ENCODE results near the gene PHC3. TPM values are rescaled to one million over a fixed set of nuclear protein-coding genes. Genes with fewer than 3 reads are reported as not detected.
A peak's percentile ranks its signal among the peaks of the same experiment; 100 is the strongest.

The PHC3 gene
- polyA plus RNA-seq, 1 donor (not counting 4 experiments of a cell fraction or from before 2014, with no cell fraction given): 32.2 TPM

- Histone ChIP-seq H3K9ac (ENCODE audit: control insufficient read depth, extremely low read depth, insufficient read depth, low read length) (no peak overlapping the region), H2AFZ (ENCODE audit: control insufficient read depth, low read length) (peak overlapping the region; percentile 43)
- dilution Hi-C loops (cut with MboI; ENCODE audit: extremely low pct_ligation_motif_present, low sequenced_read_pairs): no loop called here
Observed at GRCh38 chr3:170189398-170190256, 8.1 kb upstream of the PHC3 start.

GRCh38 chr3:170180079-170180907 lies 1.2 kb downstream of the PHC3 start:
- Histone ChIP-seq H2AFZ (ENCODE audit: control insufficient read depth, low read length) (peak overlapping the region; percentile 98), H3K9ac (ENCODE audit: control insufficient read depth, extremely low read depth, insufficient read depth, low read length) (peak overlapping the region; percentile 97), H3K4me3 (ENCODE audit: control insufficient read depth in 2 of 3, extremely low read depth in 1 of 3, insufficient read depth in 2 of 3, low read depth in 1 of 3, low read length in 3 of 3) (peak overlapping the region; percentile 80 to 99 (median 81)), H3K79me2 (ENCODE audit: control insufficient read depth, insufficient read depth, low read length) (peaks cover 38% of the 10 kb centered on the region), H3K4me2 (ENCODE audit: control insufficient read depth, extremely low read depth, insufficient read depth, low read depth, low read length) (peak overlapping the region; percentile 92), H3K4me1 (ENCODE audit: control insufficient read depth, extremely low read depth, insufficient read depth, low read length) (peaks cover 15% of the 10 kb centered on the region), H4K20me1 (ENCODE audit: control insufficient read depth, extremely low read depth, insufficient read depth, low read length) (no peaks in the 10 kb centered on the region), H3K9me1 (ENCODE audit: control insufficient read depth, extremely low read depth, insufficient read depth, low read length) (no peaks in the 10 kb centered on the region), H3K27ac (ENCODE audit: control insufficient read depth, insufficient read depth, low read length) (peak overlapping the region; percentile 96), H3K36me3 (ENCODE audit: control insufficient read depth in 2 of 2, extremely low read depth in 1 of 2, insufficient read depth in 2 of 2, low read length in 2 of 2) (peaks cover 7 to 8% of the 10 kb centered on the region in 2 experiments), H3K9me3 (ENCODE audit: control insufficient read depth, low read depth, low read length) (no peaks in the 10 kb centered on the region), H3K27me3 (ENCODE audit: control insufficient read depth, extremely low read depth, insufficient read depth, low read length) (no peaks in the 10 kb centered on the region)
- TF ChIP-seq CTCF (optimal IDR thresholded peaks at IDR 0.05 in 1 of 3, IDR thresholded peaks at IDR 0.05 in 1 of 3, conservative IDR thresholded peaks at IDR 0.05 in 1 of 3; ENCODE audit: extremely low read depth in 1 of 3, insufficient read depth in 2 of 3, low read length in 3 of 3) (no peak), EZH2 (IDR thresholded peaks at IDR 0.05; ENCODE audit: low read length) (no peak)
- dilution Hi-C loops (cut with MboI; ENCODE audit: extremely low pct_ligation_motif_present, low sequenced_read_pairs): no loop called here
- peak; percentile 13 for FAIRE-seq
- no peak for DNase-seq (ENCODE audit: low read depth, low spot score)

More at GRCh38 chr3:170189398-170190256, 8.1 kb upstream of the PHC3 start:
- peak overlapping the region; percentile 37 for H3K4me2 ChIP-seq (ENCODE audit: control insufficient read depth, extremely low read depth, insufficient read depth, low read depth, low read length)
- no peaks in the 10 kb centered on the region for H3K9me3 ChIP-seq (ENCODE audit: control insufficient read depth, low read depth, low read length)
- no peaks in the 10 kb centered on the region for H4K20me1 ChIP-seq (ENCODE audit: control insufficient read depth, extremely low read depth, insufficient read depth, low read length)
- DNase-seq (ENCODE audit: low read depth, low spot score): no peak
- H3K27me3 ChIP-seq (ENCODE audit: control insufficient read depth, extremely low read depth, insufficient read depth, low read length): no peaks in the 10 kb centered on the region
- H3K4me1 ChIP-seq (ENCODE audit: control insufficient read depth, extremely low read depth, insufficient read depth, low read length): no peaks in the 10 kb centered on the region
- TF ChIP-seq CTCF (optimal IDR thresholded peaks at IDR 0.05 in 1 of 3, IDR thresholded peaks at IDR 0.05 in 1 of 3, conservative IDR thresholded peaks at IDR 0.05 in 1 of 3; ENCODE audit: extremely low read depth in 1 of 3, insufficient read depth in 2 of 3, low read length in 3 of 3): no peak
- no peak for TF ChIP-seq EZH2 (IDR thresholded peaks at IDR 0.05; ENCODE audit: low read length)
- no peaks in the 10 kb centered on the region for H3K79me2 ChIP-seq (ENCODE audit: control insufficient read depth, insufficient read depth, low read length)
- no peak for FAIRE-seq
- H3K36me3 ChIP-seq (ENCODE audit: control insufficient read depth in 2 of 2, extremely low read depth in 1 of 2, insufficient read depth in 2 of 2, low read length in 2 of 2): no peaks in the 10 kb centered on the region
- H3K9me1 ChIP-seq (ENCODE audit: control insufficient read depth, extremely low read depth, insufficient read depth, low read length): no peaks in the 10 kb centered on the region
- no peak overlapping the region for H3K4me3 ChIP-seq (ENCODE audit: control insufficient read depth in 2 of 3, extremely low read depth in 1 of 3, insufficient read depth in 2 of 3, low read depth in 1 of 3, low read length in 3 of 3)
- H3K27ac ChIP-seq (ENCODE audit: control insufficient read depth, insufficient read depth, low read length): no peak overlapping the region

All from keratinocyte (primary cell).